HG03457 (cell line): Measurements from ENCODE around the gene EPAS1.

Experiments used
- ATAC-seq: cut with Tn5 transposase; IDR thresholded peaks from one replicate; pipeline ENCODE4 v1.9.1; 2021; ENCODE audit warnings: moderate number of reproducible peaks; ENCODE audit not compliant: unreplicated experiment

The EPAS1 gene

GRCh38 chr2:46337208-46337994 is 40.2 kb downstream of the EPAS1 start:
- ATAC-seq: no peak

- ATAC-seq: no peak
Measured at GRCh38 chr2:46338674-46339073, 41.5 kb downstream of the EPAS1 start.

- no peak for ATAC-seq
Measured at GRCh38 chr2:46339200-46339599, 42.0 kb downstream of the EPAS1 start.

GRCh38 chr2:46339676-46340459 is 42.7 kb downstream of the EPAS1 start:
- no peak for ATAC-seq

GRCh38 chr2:46340740-46341420 is 43.7 kb downstream of the EPAS1 start:
- ATAC-seq: no peak

- ATAC-seq: no peak
Measured at GRCh38 chr2:46342566-46343315, 45.5 kb downstream of the EPAS1 start.

- no peak for ATAC-seq
Measured at GRCh38 chr2:46344706-46345105, 47.5 kb downstream of the EPAS1 start.

- no peak for ATAC-seq
Measured at GRCh38 chr2:46345775-46346174, 48.6 kb downstream of the EPAS1 start.

- no peak for ATAC-seq
Measured at GRCh38 chr2:46346719-46347118, 49.5 kb downstream of the EPAS1 start.

GRCh38 chr2:46347648-46348280 is 50.6 kb downstream of the EPAS1 start:
- ATAC-seq: no peak

GRCh38 chr2:46349115-46349547 is 51.9 kb downstream of the EPAS1 start:
- ATAC-seq: no peak

- no peak for ATAC-seq
Measured at GRCh38 chr2:46350029-46350689, 53.0 kb downstream of the EPAS1 start.

GRCh38 chr2:46351098-46351749 is 54.0 kb downstream of the EPAS1 start:
- ATAC-seq: no peak

GRCh38 chr2:46351750-46352138 is 54.5 kb downstream of the EPAS1 start:
- no peak for ATAC-seq

GRCh38 chr2:46352621-46353020 is 55.4 kb downstream of the EPAS1 start:
- no peak for ATAC-seq

GRCh38 chr2:46353509-46353908 is 56.3 kb downstream of the EPAS1 start:
- no peak for ATAC-seq

GRCh38 chr2:46355756-46356155 is 58.5 kb downstream of the EPAS1 start:
- no peak for ATAC-seq

- ATAC-seq: no peak
Measured at GRCh38 chr2:46356991-46357390, 59.8 kb downstream of the EPAS1 start.

GRCh38 chr2:46358713-46359112 is 61.5 kb downstream of the EPAS1 start:
- ATAC-seq: no peak
